Measurements from ENCODE around the gene ZBTB21. TPM values are rescaled to one million over a fixed set of nuclear protein-coding genes. Genes with fewer than 3 reads are reported as not detected.
A peak's percentile ranks its signal among the peaks of the same experiment; 100 is the strongest.

Gene ZBTB21
- total RNA-seq, 4 donors from 2014 or later, result 2.8 to 29.9 (median 14.4) TPM

DNA sequence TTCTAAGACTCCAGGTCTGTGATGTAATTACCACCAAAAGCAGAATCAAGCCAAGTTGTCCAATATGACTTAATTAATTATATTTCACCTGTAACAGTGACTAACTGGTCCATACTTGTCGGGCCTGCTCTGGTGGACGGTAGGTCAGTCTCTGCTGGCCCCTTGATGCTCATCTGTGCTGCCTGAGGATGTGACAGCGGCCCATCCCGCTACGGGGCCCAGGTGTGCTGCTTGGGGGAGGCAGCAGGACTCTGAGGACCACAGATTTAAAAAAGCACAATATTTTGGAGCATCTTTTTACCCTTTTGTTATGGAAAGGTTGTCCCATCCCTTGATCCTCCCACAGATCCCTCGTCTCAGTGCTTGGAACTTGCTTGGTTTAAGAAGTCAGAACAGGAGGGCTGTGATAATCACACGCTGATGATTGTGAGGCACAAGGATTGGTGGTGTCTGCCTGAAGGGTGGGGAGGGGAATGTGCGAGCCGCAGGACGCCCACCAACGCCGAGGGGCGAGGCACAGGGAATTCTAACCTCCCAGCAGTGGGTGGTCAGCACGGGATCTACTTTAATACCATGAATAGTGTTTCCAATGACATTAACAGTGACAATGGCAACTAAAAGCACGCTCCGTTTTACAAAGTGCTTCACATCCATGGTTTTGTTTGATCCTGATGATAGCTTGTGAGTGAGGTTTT is 33.2 kb upstream of the ZBTB21 start:
- intact Hi-C loops (cut with DNase I; ENCODE audit: low total_unique reads), result no loop called here
- Histone ChIP-seq H3K36me3 (no peaks in the 10 kb centered on the region), H3K27me3 (no peaks in the 10 kb centered on the region), H3K4me3 (no peak overlapping the region), H3K27ac (no peak overlapping the region), H3K4me1 (peaks cover 0 to 12% of the 10 kb centered on the region in 2 donors), H3K9me3 (no peaks in the 10 kb centered on the region)
- DNase-seq, result no peak
- TF ChIP-seq, protein P1, sequence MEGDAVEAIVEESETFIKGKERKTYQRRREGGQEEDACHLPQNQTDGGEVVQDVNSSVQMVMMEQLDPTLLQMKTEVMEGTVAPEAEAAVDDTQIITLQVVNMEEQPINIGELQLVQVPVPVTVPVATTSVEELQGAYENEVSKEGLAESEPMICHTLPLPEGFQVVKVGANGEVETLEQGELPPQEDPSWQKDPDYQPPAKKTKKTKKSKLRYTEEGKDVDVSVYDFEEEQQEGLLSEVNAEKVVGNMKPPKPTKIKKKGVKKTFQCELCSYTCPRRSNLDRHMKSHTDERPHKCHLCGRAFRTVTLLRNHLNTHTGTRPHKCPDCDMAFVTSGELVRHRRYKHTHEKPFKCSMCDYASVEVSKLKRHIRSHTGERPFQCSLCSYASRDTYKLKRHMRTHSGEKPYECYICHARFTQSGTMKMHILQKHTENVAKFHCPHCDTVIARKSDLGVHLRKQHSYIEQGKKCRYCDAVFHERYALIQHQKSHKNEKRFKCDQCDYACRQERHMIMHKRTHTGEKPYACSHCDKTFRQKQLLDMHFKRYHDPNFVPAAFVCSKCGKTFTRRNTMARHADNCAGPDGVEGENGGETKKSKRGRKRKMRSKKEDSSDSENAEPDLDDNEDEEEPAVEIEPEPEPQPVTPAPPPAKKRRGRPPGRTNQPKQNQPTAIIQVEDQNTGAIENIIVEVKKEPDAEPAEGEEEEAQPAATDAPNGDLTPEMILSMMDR (IDR thresholded peaks at IDR 0.05), result no peak
- TF ChIP-seq POLR2A (IDR thresholded peaks at IDR 0.05), result no peak

DNA sequence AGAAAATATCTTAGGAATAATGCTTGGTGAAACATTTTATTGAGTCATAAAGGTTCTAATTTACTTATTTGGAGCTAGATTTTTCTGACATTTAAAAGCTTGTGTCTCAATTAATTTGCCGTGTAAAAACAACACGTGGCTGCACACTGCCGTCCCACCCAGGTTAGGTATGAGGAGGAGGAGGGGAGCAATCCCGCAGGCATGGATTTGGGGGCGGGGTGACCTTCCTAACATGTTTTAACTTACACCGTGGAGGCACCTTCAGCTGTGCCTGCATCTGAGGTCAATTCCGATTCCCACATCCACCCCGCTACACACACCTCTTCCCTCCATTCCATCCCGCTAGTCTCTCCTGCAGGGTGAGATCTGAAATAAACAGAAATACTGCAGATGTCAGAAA is 32.5 kb upstream of the ZBTB21 start:
- Histone ChIP-seq H3K4me3 (no peak overlapping the region), H3K36me3 (no peaks in the 10 kb centered on the region), H3K27ac (no peak overlapping the region), H3K4me1 (peaks cover 0 to 10% of the 10 kb centered on the region in 2 donors), H3K9me3 (no peaks in the 10 kb centered on the region), H3K27me3 (no peaks in the 10 kb centered on the region)
- intact Hi-C loops (cut with DNase I; ENCODE audit: low total_unique reads), result no loop called here
- DNase-seq, result no peak
- TF ChIP-seq POLR2A (IDR thresholded peaks at IDR 0.05), result no peak
- TF ChIP-seq, protein P1 (IDR thresholded peaks at IDR 0.05), result no peak

DNA sequence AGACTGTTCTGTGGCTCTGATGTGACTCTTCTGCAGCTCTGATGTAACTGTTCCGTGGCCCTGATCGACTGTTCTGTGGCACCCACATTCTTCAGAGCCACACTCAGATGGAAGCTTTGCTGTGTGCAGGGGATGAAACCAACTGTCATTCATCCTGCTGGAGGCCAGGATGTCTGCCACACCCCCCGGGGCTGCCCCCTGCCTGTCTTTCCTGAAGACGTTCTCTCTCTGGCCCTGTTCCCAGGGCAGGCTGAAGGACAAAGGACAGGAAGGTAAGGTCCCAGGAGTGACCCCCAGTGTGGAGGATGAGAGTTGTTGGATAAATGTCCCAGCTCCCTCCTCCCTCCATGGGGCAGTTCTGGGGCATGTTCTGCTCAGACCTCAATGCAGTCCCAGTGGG is 31.6 kb upstream of the ZBTB21 start:
- intact Hi-C loops (cut with DNase I; ENCODE audit: low total_unique reads), result no loop called here
- Histone ChIP-seq H3K9me3 (no peaks in the 10 kb centered on the region), H3K27me3 (no peaks in the 10 kb centered on the region), H3K36me3 (no peaks in the 10 kb centered on the region), H3K4me1 (peaks cover 0 to 8% of the 10 kb centered on the region in 2 donors), H3K27ac (no peak overlapping the region), H3K4me3 (no peak overlapping the region)
- DNase-seq, result no peak
- TF ChIP-seq, protein P1 (IDR thresholded peaks at IDR 0.05), result no peak
- no peak for TF ChIP-seq POLR2A (IDR thresholded peaks at IDR 0.05)

DNA sequence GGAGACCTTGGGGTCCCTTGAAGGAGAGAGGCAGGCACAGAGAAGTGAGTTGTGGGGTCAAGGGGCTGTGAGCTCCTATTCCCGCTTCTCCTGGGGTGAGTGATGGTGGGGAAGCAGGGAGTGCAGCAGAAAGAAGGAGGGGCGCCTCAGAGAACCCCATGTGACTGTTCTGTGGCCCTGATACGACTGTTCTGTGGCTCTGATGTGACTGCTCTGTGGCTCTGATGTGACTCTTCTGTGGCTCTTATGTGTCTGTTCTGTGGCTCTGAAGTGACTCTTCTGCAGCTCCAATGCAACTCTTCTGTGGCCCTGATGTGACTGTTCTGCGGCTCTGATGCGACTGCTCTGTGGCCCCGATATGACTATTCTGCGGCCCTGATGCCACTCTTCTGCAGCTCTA is 31.1 kb upstream of the ZBTB21 start:
- intact Hi-C loops (cut with DNase I; ENCODE audit: low total_unique reads), result no loop called here
- H3K4me3 ChIP-seq, result no peak overlapping the region
- no peaks in the 10 kb centered on the region for H3K27me3 ChIP-seq
- no peak for TF ChIP-seq POLR2A (IDR thresholded peaks at IDR 0.05)
- TF ChIP-seq, protein P1 (IDR thresholded peaks at IDR 0.05), result no peak
- H3K9me3 ChIP-seq, result no peaks in the 10 kb centered on the region
- DNase-seq, result no peak
- no peak overlapping the region for H3K27ac ChIP-seq
- peaks cover 0 to 8% of the 10 kb centered on the region in 2 donors for H3K4me1 ChIP-seq
- no peaks in the 10 kb centered on the region for H3K36me3 ChIP-seq

DNA sequence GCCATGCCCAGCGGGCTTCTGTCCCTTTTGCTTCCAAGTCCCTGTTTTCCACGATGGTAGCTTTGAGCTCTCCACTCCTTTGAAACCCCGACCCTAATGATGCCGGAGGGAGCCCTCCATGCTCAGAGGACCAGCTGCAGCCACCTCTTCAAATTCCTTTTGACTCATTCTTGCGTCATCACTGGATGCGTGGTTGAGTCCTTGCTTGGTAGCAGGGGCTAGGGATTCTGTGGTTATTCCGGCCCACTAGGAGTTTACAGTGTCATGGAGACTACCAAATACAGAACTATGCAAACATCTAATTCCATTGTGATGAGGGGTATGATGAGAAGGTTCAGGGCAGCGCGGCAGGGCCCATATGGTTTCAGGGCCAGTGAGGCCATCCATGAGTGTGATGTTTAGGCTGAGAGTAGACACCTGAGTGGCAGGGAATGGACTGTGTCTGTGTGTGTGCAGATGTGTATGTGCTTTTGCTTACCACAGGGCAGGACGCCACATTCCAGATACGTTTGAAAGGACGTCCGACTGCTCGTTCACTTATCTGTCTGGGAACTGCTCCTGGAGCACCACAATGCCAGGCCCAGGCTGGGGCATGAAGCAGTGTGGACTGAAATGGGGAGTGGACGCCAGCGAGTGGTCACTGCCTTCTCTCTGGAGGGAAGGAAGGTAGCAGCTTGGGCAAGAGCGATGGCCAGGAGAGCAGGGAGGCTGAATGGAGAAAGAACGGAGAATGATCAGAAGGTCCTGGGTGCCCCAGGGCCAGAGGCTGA is 30.4 kb upstream of the ZBTB21 start:
- Histone ChIP-seq H3K36me3 (no peaks in the 10 kb centered on the region), H3K9me3 (no peaks in the 10 kb centered on the region), H3K4me3 (no peak overlapping the region), H3K27me3 (no peaks in the 10 kb centered on the region), H3K4me1 (peaks cover 0 to 8% of the 10 kb centered on the region in 2 donors), H3K27ac (peak overlapping the region in 1 of 2 donors; percentile 55)
- no peak for TF ChIP-seq POLR2A (IDR thresholded peaks at IDR 0.05)
- TF ChIP-seq, protein P1 (IDR thresholded peaks at IDR 0.05), result no peak
- intact Hi-C loops (cut with DNase I; ENCODE audit: low total_unique reads), result no loop called here
- peak; percentile 37 to 58 for DNase-seq
